ENCODE measurements around the gene UBXN11.

UBXN11 gene

GRCh38 chr1:26288311-26288941 lies 18.0 kb downstream of the UBXN11 start:
- DNase-seq (ENCODE audit: insufficient read length, low spot score) (no peak), FAIRE-seq (no peak)

- no peak for DNase-seq (ENCODE audit: insufficient read length, low spot score)
- FAIRE-seq = peak; percentile 28
These were observed 18.6 kb downstream of the UBXN11 start for GRCh38 chr1:26287811-26288210.

- FAIRE-seq (peak; percentile 91), DNase-seq (ENCODE audit: insufficient read length, low spot score) (peak; percentile 72)
These were observed 19.3 kb downstream of the UBXN11 start for GRCh38 chr1:26287033-26287711.

- FAIRE-seq = no peak
- no peak for DNase-seq (ENCODE audit: insufficient read length, low spot score)
These were observed 20.4 kb downstream of the UBXN11 start for GRCh38 chr1:26286064-26286416.

- FAIRE-seq (no peak), DNase-seq (ENCODE audit: insufficient read length, low spot score) (no peak)
These were observed 20.9 kb downstream of the UBXN11 start for GRCh38 chr1:26285366-26286063.

GRCh38 chr1:26284597-26285347 lies 21.7 kb downstream of the UBXN11 start:
- FAIRE-seq (peak; percentile 70), DNase-seq (ENCODE audit: insufficient read length, low spot score) (peak; percentile 58)

- DNase-seq (ENCODE audit: insufficient read length, low spot score) = no peak
- no peak for FAIRE-seq
These were observed 22.4 kb downstream of the UBXN11 start for GRCh38 chr1:26283871-26284596.

- no peak for FAIRE-seq
These were observed 23.1 kb downstream of the UBXN11 start for GRCh38 chr1:26283279-26283853.

GRCh38 chr1:26282401-26282918 lies 24.0 kb downstream of the UBXN11 start:
- FAIRE-seq (no peak), DNase-seq (ENCODE audit: insufficient read length, low spot score) (no peak)

More at GRCh38 chr1:26283279-26283853, 23.1 kb downstream of the UBXN11 start:
- no peak for DNase-seq (ENCODE audit: insufficient read length, low spot score)

- no peak for DNase-seq (ENCODE audit: insufficient read length, low spot score)
- no peak for FAIRE-seq
These were observed 24.5 kb downstream of the UBXN11 start for GRCh38 chr1:26281971-26282370.

GRCh38 chr1:26281091-26281958 lies 25.1 kb downstream of the UBXN11 start:
- DNase-seq (ENCODE audit: insufficient read length, low spot score) (no peak), FAIRE-seq (no peak)

GRCh38 chr1:26280333-26281042 lies 25.9 kb downstream of the UBXN11 start:
- DNase-seq (ENCODE audit: insufficient read length, low spot score) = no peak
- FAIRE-seq = no peak

- FAIRE-seq = peak; percentile 79
These were observed 26.7 kb downstream of the UBXN11 start, which contains the start of gene SH3BGRL3 for GRCh38 chr1:26279456-26280332. SH3BGRL3 (plus strand) TSS chr1:26280086; CDS start chr1:26280156, 70 bp downstream.

GRCh38 chr1:26278724-26279455 lies 27.5 kb downstream of the UBXN11 start:
- no peak for DNase-seq (ENCODE audit: insufficient read length, low spot score)
- FAIRE-seq = peak; percentile 42

More at GRCh38 chr1:26279456-26280332, 26.7 kb downstream of the UBXN11 start, which contains the start of gene SH3BGRL3:
- peak; percentile 90 for DNase-seq (ENCODE audit: insufficient read length, low spot score)

- no peak for DNase-seq (ENCODE audit: insufficient read length, low spot score)
- FAIRE-seq = no peak
These were observed 28.1 kb downstream of the UBXN11 start for GRCh38 chr1:26278303-26278702.

GRCh38 chr1:26277719-26278118 lies 28.7 kb downstream of the UBXN11 start:
- FAIRE-seq (no peak), DNase-seq (ENCODE audit: insufficient read length, low spot score) (no peak)

Measured in GM19239 (cell line).